Activated CD8-positive, alpha-beta memory T cell treated with anti-CD3 and anti-CD28 coated beads for 24 hours (primary cell): ENCODE results near the gene MGRN1.

Experiments used
- DNase-seq: peaks from one replicate; pipeline ENCODE4 v3.0.0-alpha.2; 2020

The MGRN1 gene

GRCh38 chr16:4624015-4624826, at the start of gene MGRN1:
TSS of gene MGRN1 (plus strand) at chr16:4624826. CDS start at chr16:4624961, 135 bp downstream.
- DNase-seq = peak; percentile 96

GRCh38 chr16:4574919-4575705, 49.5 kb upstream of the MGRN1 start:
- DNase-seq = no peak

GRCh38 chr16:4576008-4576407, 48.6 kb upstream of the MGRN1 start:
- no peak for DNase-seq

GRCh38 chr16:4578961-4579530, 45.6 kb upstream of the MGRN1 start:
- DNase-seq = no peak

- no peak for DNase-seq
These were observed 44.4 kb upstream of the MGRN1 start for GRCh38 chr16:4580250-4580649.

GRCh38 chr16:4583906-4584305, 40.7 kb upstream of the MGRN1 start:
- no peak for DNase-seq

- no peak for DNase-seq
These were observed 38.3 kb upstream of the MGRN1 start for GRCh38 chr16:4586291-4586690.

GRCh38 chr16:4588386-4588785, 36.2 kb upstream of the MGRN1 start:
- DNase-seq = no peak

GRCh38 chr16:4588961-4589360, 35.7 kb upstream of the MGRN1 start:
- DNase-seq = no peak

- DNase-seq = no peak
These were observed 33.4 kb upstream of the MGRN1 start for GRCh38 chr16:4591191-4591590.

GRCh38 chr16:4591706-4592470, 32.7 kb upstream of the MGRN1 start:
- no peak for DNase-seq

GRCh38 chr16:4593086-4593485, 31.5 kb upstream of the MGRN1 start:
- DNase-seq = no peak

GRCh38 chr16:4594433-4595410, 29.9 kb upstream of the MGRN1 start:
- no peak for DNase-seq

- no peak for DNase-seq
These were observed 27.5 kb upstream of the MGRN1 start for GRCh38 chr16:4597174-4597573.

GRCh38 chr16:4599037-4599436, 25.6 kb upstream of the MGRN1 start:
- DNase-seq = no peak

GRCh38 chr16:4599545-4599944, 25.1 kb upstream of the MGRN1 start:
- no peak for DNase-seq

GRCh38 chr16:4601036-4601863, 23.4 kb upstream of the MGRN1 start:
- no peak for DNase-seq

GRCh38 chr16:4601864-4602186, 22.8 kb upstream of the MGRN1 start:
- no peak for DNase-seq

GRCh38 chr16:4602331-4602730, 22.3 kb upstream of the MGRN1 start:
- no peak for DNase-seq

- no peak for DNase-seq
These were observed 20.9 kb upstream of the MGRN1 start for GRCh38 chr16:4603624-4604170.

GRCh38 chr16:4604401-4604800, 20.2 kb upstream of the MGRN1 start:
- DNase-seq = no peak
